Stimulated activated CD8-positive, alpha-beta memory T cell treated with anti-CD3 and anti-CD28 coated beads, Interleukin-15, amount 100 ng/mL, for 4 hours (primary cell): ENCODE measurements around the gene AGER.

ENCODE experiments used
- DNase-seq, 2 donors: peaks; one replicate each; pipeline ENCODE4 v3.0.0-alpha.2; 2020; ENCODE audit warnings: low read depth in 2 of 2

The AGER gene

GRCh38 chr6:32168807-32169591 lies 15.1 kb downstream of the AGER start:
- DNase-seq = no peak

- DNase-seq = no peak
Observed at GRCh38 chr6:32168350-32168749, 15.7 kb downstream of the AGER start.

GRCh38 chr6:32167761-32168262 lies 16.2 kb downstream of the AGER start:
- no peak for DNase-seq

GRCh38 chr6:32167154-32167760 lies 16.8 kb downstream of the AGER start:
- no peak for DNase-seq

GRCh38 chr6:32166411-32167061 lies 17.5 kb downstream of the AGER start:
- DNase-seq = no peak

GRCh38 chr6:32164295-32164694 lies 19.8 kb downstream of the AGER start, which contains the start of gene EGFL8:
TSS of gene EGFL8 (plus strand) at chr6:32164595. CDS start at chr6:32166166, 1,571 bp downstream.
- no peak for DNase-seq

GRCh38 chr6:32163559-32164258 lies 20.3 kb downstream of the AGER start:
- DNase-seq = no peak

GRCh38 chr6:32158052-32158451 lies 26.0 kb downstream of the AGER start:
- no peak for DNase-seq

- DNase-seq = no peak
Observed at GRCh38 chr6:32156891-32157290, 27.2 kb downstream of the AGER start.

GRCh38 chr6:32154514-32155161 lies 29.4 kb downstream of the AGER start:
- peak; percentile 26 to 38 for DNase-seq

GRCh38 chr6:32153564-32154513 lies 30.2 kb downstream of the AGER start, which contains the start of gene PPT2:
TSS of gene PPT2 (plus strand) at chr6:32154141. CDS start at chr6:32154595, 454 bp downstream.
- peak; percentile 48 to 60 for DNase-seq

- no peak for DNase-seq
Observed at GRCh38 chr6:32152769-32153563, 31.1 kb downstream of the AGER start.

GRCh38 chr6:32151863-32152768 lies 31.9 kb downstream of the AGER start, which contains the start of gene PRRT1:
TSS of gene PRRT1 (minus strand) at chr6:32151939. CDS start at chr6:32151827, 112 bp downstream.
- no peak for DNase-seq

GRCh38 chr6:32151181-32151862 lies 32.7 kb downstream of the AGER start:
- no peak for DNase-seq

- DNase-seq = no peak
Observed at GRCh38 chr6:32149932-32150870, 33.9 kb downstream of the AGER start.

- no peak for DNase-seq
Observed at GRCh38 chr6:32149092-32149755, 34.8 kb downstream of the AGER start.
